ENCODE data around the gene MYH8. TPM values are rescaled to one million over a fixed set of nuclear protein-coding genes. Genes with fewer than 3 reads are reported as not detected.

The MYH8 gene
- polyA plus RNA-seq, 1 donor from 2014 or later: 3.7 TPM

- no peak for TF ChIP-seq POLR2AphosphoS5 (IDR thresholded peaks at IDR 0.05)
- Histone ChIP-seq H2AFZ (ENCODE audit: low read depth, low read length) (no peak overlapping the region), H3F3A (ENCODE audit: insufficient read depth, low read length, poor library complexity, severe bottlenecking) (no peaks in the 10 kb centered on the region), H3K9me3 (ENCODE audit: low read length) (no peaks in the 10 kb centered on the region), H3K27me3 (ENCODE audit: insufficient read depth, low read depth, low read length) (no peaks in the 10 kb centered on the region), H3K9ac (ENCODE audit: low read length) (no peak overlapping the region), H3K9me2 (ENCODE audit: insufficient read depth, low read length) (no peaks in the 10 kb centered on the region), H3K4me2 (ENCODE audit: low read length) (no peak overlapping the region), H3K79me2 (replicated peaks; ENCODE audit: insufficient read depth, low read length) (no peaks in the 10 kb centered on the region), H4K20me1 (ENCODE audit: insufficient read depth) (no peaks in the 10 kb centered on the region), H3K36me3 (ENCODE audit: insufficient read depth, low read length) (no peaks in the 10 kb centered on the region), H3K4me3 (ENCODE audit: low read length) (no peak overlapping the region), H3K27ac (ENCODE audit: low read length) (no peak overlapping the region)
These were observed 40.9 kb downstream of the MYH8 start for GRCh38 chr17:10380631-10381408.

- Histone ChIP-seq H3K27ac (ENCODE audit: low read length) (no peak within 1 kb of the TSS), H3K9me2 (ENCODE audit: insufficient read depth, low read length) (no peaks in the 10 kb centered on the region), H3K9ac (ENCODE audit: low read length) (no peak within 1 kb of the TSS), H3K79me2 (replicated peaks; ENCODE audit: insufficient read depth, low read length) (no peaks in the 10 kb centered on the region), H3K4me3 (ENCODE audit: low read length) (no peak within 1 kb of the TSS), H3K36me3 (ENCODE audit: insufficient read depth, low read length) (no peaks in the 10 kb centered on the region), H4K20me1 (ENCODE audit: insufficient read depth) (no peaks in the 10 kb centered on the region), H3K4me2 (ENCODE audit: low read length) (no peak within 1 kb of the TSS), H3K27me3 (ENCODE audit: insufficient read depth, low read depth, low read length) (no peaks in the 10 kb centered on the region), H2AFZ (ENCODE audit: low read depth, low read length) (no peak within 1 kb of the TSS), H3F3A (ENCODE audit: insufficient read depth, low read length, poor library complexity, severe bottlenecking) (no peaks in the 10 kb centered on the region), H3K9me3 (ENCODE audit: low read length) (no peaks in the 10 kb centered on the region)
- no peak for TF ChIP-seq RAD21 (conservative IDR thresholded peaks at IDR 0.05)
- TF ChIP-seq EZH2 (IDR thresholded peaks at IDR 0.05; ENCODE audit: borderline replicate concordance, insufficient read depth, low read length, poor library complexity, severe bottlenecking): no peak
- TF ChIP-seq TAF1 (IDR thresholded peaks at IDR 0.05; ENCODE audit: low read depth): no peak
- no peak for TF ChIP-seq POLR2AphosphoS5 (IDR thresholded peaks at IDR 0.05)
- no peak for TF ChIP-seq SMC3 (conservative IDR thresholded peaks at IDR 0.05; ENCODE audit: poor library complexity)
- no peak for TF ChIP-seq EP300 (conservative IDR thresholded peaks at IDR 0.05; ENCODE audit: poor library complexity, severe bottlenecking)
- TF ChIP-seq CTCF (IDR thresholded peaks at IDR 0.05; ENCODE audit: poor library complexity, severe bottlenecking): no peak
- TF ChIP-seq MXI1 (conservative IDR thresholded peaks at IDR 0.05; ENCODE audit: poor library complexity, severe bottlenecking): no peak
These were observed 48.8 kb downstream of the MYH8 start, which contains the start of gene MYH13 for GRCh38 chr17:10372906-10373305. TSS of gene MYH13 (minus strand) at chr17:10373006. CDS start at chr17:10364530, 8,476 bp downstream.

GRCh38 chr17:10370016-10370608, 51.6 kb downstream of the MYH8 start:
- Histone ChIP-seq H4K20me1 (ENCODE audit: insufficient read depth) (no peaks in the 10 kb centered on the region), H3F3A (ENCODE audit: insufficient read depth, low read length, poor library complexity, severe bottlenecking) (no peaks in the 10 kb centered on the region), H3K27ac (ENCODE audit: low read length) (no peak overlapping the region), H3K27me3 (ENCODE audit: insufficient read depth, low read depth, low read length) (no peaks in the 10 kb centered on the region), H3K36me3 (ENCODE audit: insufficient read depth, low read length) (no peaks in the 10 kb centered on the region), H3K9ac (ENCODE audit: low read length) (no peak overlapping the region), H3K4me2 (ENCODE audit: low read length) (no peak overlapping the region), H3K9me3 (ENCODE audit: low read length) (no peaks in the 10 kb centered on the region), H3K9me2 (ENCODE audit: insufficient read depth, low read length) (no peaks in the 10 kb centered on the region), H3K4me3 (ENCODE audit: low read length) (no peak overlapping the region), H2AFZ (ENCODE audit: low read depth, low read length) (no peak overlapping the region), H3K79me2 (replicated peaks; ENCODE audit: insufficient read depth, low read length) (no peaks in the 10 kb centered on the region)
- TF ChIP-seq RAD21 (conservative IDR thresholded peaks at IDR 0.05) (no peak), EZH2 (IDR thresholded peaks at IDR 0.05; ENCODE audit: borderline replicate concordance, insufficient read depth, low read length, poor library complexity, severe bottlenecking) (no peak), SMC3 (conservative IDR thresholded peaks at IDR 0.05; ENCODE audit: poor library complexity) (no peak), POLR2AphosphoS5 (IDR thresholded peaks at IDR 0.05) (no peak), EP300 (conservative IDR thresholded peaks at IDR 0.05; ENCODE audit: poor library complexity, severe bottlenecking) (no peak), CTCF (IDR thresholded peaks at IDR 0.05; ENCODE audit: poor library complexity, severe bottlenecking) (no peak), TAF1 (IDR thresholded peaks at IDR 0.05; ENCODE audit: low read depth) (no peak), MXI1 (conservative IDR thresholded peaks at IDR 0.05; ENCODE audit: poor library complexity, severe bottlenecking) (no peak), REST (IDR thresholded peaks at IDR 0.05; ENCODE audit: borderline replicate concordance) (no peak)

Measured in neural cell (in vitro differentiated cells).